HG03045 (cell line): ENCODE data around the gene KIAA0586.
"Not testable (repeated sequence)": the region's sequence is repeated elsewhere in the genome, so short reads cannot be mapped to it uniquely, and the experiment has no call there.

ENCODE experiments used
- ATAC-seq: cut with Tn5 transposase; IDR thresholded peaks from one replicate; pipeline ENCODE4 v1.9.1; 2021; ENCODE audit warnings: mild to moderate bottlenecking, moderate library complexity; ENCODE audit not compliant: unreplicated experiment

KIAA0586 gene

GRCh38 chr14:58541633-58542022 lies 114.1 kb downstream of the KIAA0586 start:
- ATAC-seq: no peak

DNA sequence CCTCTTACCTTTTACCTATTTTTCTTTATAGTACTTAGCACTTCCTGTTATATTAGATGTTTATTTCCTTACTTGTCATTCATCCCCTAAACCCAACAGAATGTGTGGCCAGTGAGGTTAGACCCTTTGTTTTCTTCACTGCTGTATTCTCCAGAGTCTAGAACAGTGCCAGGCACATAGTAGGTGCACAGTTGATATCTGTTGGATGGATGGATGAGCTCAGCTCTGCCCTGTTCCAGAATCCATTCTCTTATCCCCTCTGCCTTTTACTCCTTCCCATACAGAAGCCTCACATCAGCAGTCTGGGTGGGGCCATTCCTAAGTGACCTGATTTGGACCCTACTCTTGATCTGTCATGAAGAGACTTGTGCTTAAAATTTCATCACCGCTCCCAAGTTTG lies 115.7 kb downstream of the KIAA0586 start:
- ATAC-seq: no peak

DNA sequence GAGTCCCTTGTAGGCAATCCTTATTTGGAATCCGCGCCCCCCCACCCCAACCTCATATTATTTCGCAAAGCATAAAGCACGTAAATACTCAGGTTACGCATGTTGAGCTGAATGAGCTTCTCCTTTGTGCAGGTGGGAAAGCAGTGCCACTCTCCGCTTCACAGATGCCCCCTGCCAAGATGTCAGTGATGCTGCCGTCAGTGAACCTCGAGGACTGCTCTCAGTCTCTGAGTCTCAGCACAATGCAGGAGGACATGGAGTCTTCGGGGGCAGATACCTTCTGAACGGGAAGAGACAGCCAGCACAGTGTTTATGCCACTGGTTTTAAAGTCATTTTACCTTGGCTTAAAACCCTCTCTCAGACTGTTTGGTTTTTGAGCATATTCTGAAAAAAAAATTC lies 120.1 kb downstream of the KIAA0586 start:
- ATAC-seq: no peak

- ATAC-seq: no peak
Measured at GRCh38 chr14:58549105-58549757, 121.7 kb downstream of the KIAA0586 start.

- ATAC-seq: no peak
Measured at GRCh38 chr14:58553959-58554358, 126.4 kb downstream of the KIAA0586 start.

GRCh38 chr14:58555647-58556046 lies 128.1 kb downstream of the KIAA0586 start:
- no peak for ATAC-seq

- no peak for ATAC-seq
Measured at GRCh38 chr14:58557242-58557641, 129.7 kb downstream of the KIAA0586 start.

DNA sequence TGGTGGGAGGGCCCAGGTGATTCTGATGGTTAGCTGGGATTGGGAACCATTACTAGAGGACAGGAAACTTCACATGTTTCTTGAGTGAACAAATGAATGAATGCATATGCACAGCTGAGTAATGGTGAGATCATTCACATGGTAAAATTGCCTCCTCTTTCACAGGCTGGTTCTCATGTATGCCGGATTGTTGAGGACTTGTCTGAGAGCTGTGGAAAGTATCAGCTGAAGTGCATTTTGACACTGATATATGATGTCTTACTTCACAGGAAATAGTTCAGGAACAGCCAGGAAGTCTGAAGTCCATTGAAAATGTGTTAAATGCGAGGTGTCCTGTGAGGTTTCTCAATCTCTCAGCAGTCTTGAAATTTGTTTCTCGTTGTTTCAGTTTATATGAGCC lies 132.7 kb downstream of the KIAA0586 start:
- ATAC-seq: no peak

- ATAC-seq: no peak
Measured at GRCh38 chr14:58562141-58562540, 134.6 kb downstream of the KIAA0586 start.

DNA sequence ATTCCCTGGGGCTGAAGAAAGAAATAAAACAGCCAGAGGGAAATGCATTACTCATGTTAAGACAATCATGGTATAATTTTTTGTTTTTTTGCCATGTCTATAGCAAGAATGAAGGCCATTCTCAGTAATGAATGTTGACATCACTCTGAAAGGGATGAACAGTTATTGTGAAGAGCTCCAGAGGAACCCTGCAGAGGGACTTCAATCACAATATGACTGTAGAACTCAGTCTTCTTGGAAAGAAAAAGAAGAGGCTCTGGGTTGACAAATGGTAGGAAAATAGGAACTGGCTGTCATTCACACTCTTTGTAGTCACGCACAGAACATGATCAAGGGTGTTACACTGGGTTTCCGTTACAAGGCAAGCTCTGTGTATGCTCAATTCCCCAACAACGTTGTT lies 136.5 kb downstream of the KIAA0586 start:
- no peak for ATAC-seq

GRCh38 chr14:58565832-58566231 lies 138.3 kb downstream of the KIAA0586 start:
- ATAC-seq: no peak

DNA sequence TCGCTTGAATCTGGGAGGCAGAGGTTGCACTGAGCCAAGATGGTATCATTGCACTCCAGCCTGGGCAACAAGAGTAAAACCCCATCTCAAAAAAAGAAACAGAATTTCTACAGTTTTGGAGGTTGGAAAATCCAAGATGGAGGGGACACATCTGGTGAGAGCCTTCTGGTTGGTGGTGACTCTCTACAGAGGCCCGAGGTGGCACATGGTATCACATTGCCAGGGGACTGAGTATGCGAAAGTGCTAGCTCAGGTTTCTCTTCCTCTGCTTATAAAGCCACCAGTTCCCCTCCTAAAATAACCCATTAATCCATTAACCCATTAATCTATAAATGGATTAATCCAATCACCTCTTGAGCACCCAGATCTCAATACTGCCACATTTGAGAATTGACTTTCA lies 139.5 kb downstream of the KIAA0586 start:
- no peak for ATAC-seq

GRCh38 chr14:58568322-58568721 lies 140.8 kb downstream of the KIAA0586 start:
- ATAC-seq: no peak

GRCh38 chr14:58571256-58571655 lies 143.7 kb downstream of the KIAA0586 start:
- no peak for ATAC-seq

GRCh38 chr14:58571769-58572472 lies 144.4 kb downstream of the KIAA0586 start:
- ATAC-seq: no peak

GRCh38 chr14:58572473-58572853 lies 144.9 kb downstream of the KIAA0586 start:
- ATAC-seq: no peak

- no peak for ATAC-seq
Measured at GRCh38 chr14:58572863-58573262, 145.3 kb downstream of the KIAA0586 start.

DNA sequence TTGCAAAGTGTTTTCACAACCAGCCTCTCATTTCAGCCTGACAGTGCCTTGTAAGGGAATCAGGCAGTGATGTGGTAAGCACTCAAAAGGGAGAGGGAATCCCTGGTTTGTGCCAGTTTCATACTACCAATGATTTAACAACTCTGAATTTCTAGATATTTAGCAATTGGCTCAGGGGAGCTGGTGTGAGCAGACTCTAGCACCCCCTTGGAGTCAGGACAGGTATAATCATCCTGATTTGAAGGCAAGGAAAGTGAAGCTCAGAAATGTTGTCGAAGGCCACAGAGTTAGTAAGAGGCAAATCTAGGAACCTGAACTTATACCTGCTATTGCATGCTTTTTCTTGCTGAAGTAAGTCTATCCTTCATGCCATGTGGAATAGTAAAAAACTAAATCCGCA lies 147.1 kb downstream of the KIAA0586 start:
- no peak for ATAC-seq

- ATAC-seq: no peak
Measured at GRCh38 chr14:58575956-58576355, 148.4 kb downstream of the KIAA0586 start.

GRCh38 chr14:58580035-58580434 lies 152.5 kb downstream of the KIAA0586 start:
- ATAC-seq: not testable (repeated sequence)

GRCh38 chr14:58581389-58581788 lies 153.9 kb downstream of the KIAA0586 start:
- ATAC-seq: not testable (repeated sequence)

- no peak for ATAC-seq
Measured at GRCh38 chr14:58584383-58584782, 156.9 kb downstream of the KIAA0586 start.

- no peak for ATAC-seq
Measured at GRCh38 chr14:58587271-58587670, 159.8 kb downstream of the KIAA0586 start.
